HCT116 (cell line): ENCODE results near the gene EDEM1. TPM values are rescaled to one million over a fixed set of nuclear protein-coding genes. Genes with fewer than 3 reads are reported as not detected.

Experiments used
- ATAC-seq: fragments of 200-7000 bp; cut with Tn5 transposase; 2 replicates; pipeline ENCODE4 v1.9.1; 2020; ENCODE audit warnings: mild to moderate bottlenecking, moderate library complexity
- BruUV-seq: library from RNA; stranded (reverse); fragments of 400-500 nt; replicated peaks from 2 replicates; lab custom pipeline; 2021; lab: Mats Ljungman, UMichigan
- CTCF ChIA-PET: fragments of 300-600 bp; sonication (Branson Sonifier 250); formaldehyde crosslinking; loops from one replicate; lab custom pipeline; 2021; ENCODE audit warnings: antibody characterized with exemption; lab: Charles Lee
- POLR2A ChIA-PET: fragments of 300-600, 350-600 bp; sonication (Branson Sonifier 250); formaldehyde crosslinking; loops from one replicate; lab custom pipeline; 2021; ENCODE audit warnings: antibody characterized with exemption; lab: Charles Lee
- RAD21 ChIA-PET, 2 experiments: fragments of 300-600 bp; sonication (Branson Sonifier 250); formaldehyde crosslinking; loops; one replicate each; lab custom pipeline; 2023; ENCODE audit warnings: low total read pairs in 2 of 2; ENCODE audit not compliant: uncharacterized antibody in 2 of 2, unreplicated experiment in 2 of 2, low non-redundant PET in 1 of 2; lab: Charles Lee
- DNase-seq: peaks from one replicate; pipeline ENCODE4 v3.0.0-alpha.2; 2010; ENCODE audit warnings: low read depth, low spot score
- H2AFZ ChIP-seq: fragments of 200-600 bp; shearing (Covaris generic), sonication (generic); 2 replicates; pipeline ENCODE4 v1.6.1; 2017; ENCODE audit warnings: low read depth, mixed run types, mixed read lengths, antibody characterized with exemption, low read length; ENCODE audit not compliant: poor library complexity, severe bottlenecking
- H3K27ac ChIP-seq: 2 replicates; pipeline ENCODE4 v1.5.1; 2012; ENCODE audit warnings: low read depth, low read length
- H3K27me3 ChIP-seq: fragments of 200-600 bp; sonication (generic); 2 replicates; pipeline ENCODE4 v1.6.1; 2016; ENCODE audit warnings: mixed run types, low read length, mixed read lengths; ENCODE audit not compliant: insufficient read depth
- H3K36me3 ChIP-seq, 2 experiments: fragments of 200-500 bp in 1 of 2; fragments of 200-600 bp in 1 of 2; sonication (Bioruptor generic) in 1 of 2; sonication (generic) in 1 of 2; 2 replicates each; pipeline versions ENCODE4 v1.5.1 to v1.6.1; 2014 to 2016; ENCODE audit warnings: low read length in 2 of 2, inconsistent platforms in 1 of 2, mixed read lengths in 1 of 2, mixed run types in 1 of 2; ENCODE audit not compliant: insufficient read depth in 2 of 2, control insufficient read depth in 1 of 2
- H3K4me1 ChIP-seq, 2 experiments: fragments of 200-600 bp in 1 of 2; sonication (generic) in 1 of 2; 2 replicates each; pipeline versions ENCODE4 v1.5.1 to v1.6.1; 2012 to 2017; ENCODE audit warnings: low read length in 2 of 2, inconsistent platforms in 1 of 2, mild to moderate bottlenecking in 1 of 2, mixed read lengths in 1 of 2, mixed run types in 1 of 2, moderate library complexity in 1 of 2; ENCODE audit not compliant: insufficient read depth in 2 of 2, control insufficient read depth in 1 of 2
- H3K4me2 ChIP-seq: fragments of 200-600 bp; sonication (generic); 2 replicates; pipeline ENCODE4 v1.6.1; 2017; ENCODE audit warnings: mixed run types, low read length, mixed read lengths
- H3K4me3 ChIP-seq, 2 experiments: fragments of 200-600 bp in 1 of 2; sonication (generic) in 1 of 2; replicated peaks in 1 of 2; 2 replicates each; pipeline ENCODE4 v1.5.1; 2011 to 2016; ENCODE audit warnings: low read length in 2 of 2, control low read depth in 1 of 2, low read depth in 1 of 2, mild to moderate bottlenecking in 1 of 2, mixed read lengths in 1 of 2, mixed run types in 1 of 2
- H3K79me2 ChIP-seq: fragments of 200-600 bp; sonication (generic); 2 replicates; pipeline ENCODE4 v1.6.1; 2017; ENCODE audit warnings: mild to moderate bottlenecking, mixed run types, low read length, moderate library complexity, mixed read lengths; ENCODE audit not compliant: insufficient read depth
- H3K9ac ChIP-seq: fragments of 200-600 bp; sonication (generic); 2 replicates; pipeline ENCODE4 v1.6.1; 2016; ENCODE audit warnings: low read length, mixed read lengths
- H3K9me2 ChIP-seq: fragments of 200-600 bp; sonication (generic), shearing (Covaris generic); 2 replicates; pipeline ENCODE4 v1.6.1; 2017; ENCODE audit warnings: mixed run types, mild to moderate bottlenecking, moderate library complexity; ENCODE audit not compliant: insufficient read depth
- H3K9me3 ChIP-seq, 2 experiments: fragments of 200-500 bp in 1 of 2; fragments of 200-600 bp in 1 of 2; sonication (Bioruptor generic) in 1 of 2; sonication (generic) in 1 of 2; 2 replicates each; pipeline ENCODE4 v1.6.1; 2014 to 2017; ENCODE audit warnings: low read length in 2 of 2, mixed read lengths in 2 of 2, inconsistent platforms in 1 of 2, low read depth in 1 of 2, mild to moderate bottlenecking in 1 of 2, mixed run types in 1 of 2, moderate library complexity in 1 of 2; ENCODE audit not compliant: control insufficient read depth in 1 of 2, insufficient read depth in 1 of 2
- H4K20me1 ChIP-seq: fragments of 200-600 bp; sonication (generic), shearing (Covaris generic); 2 replicates; pipeline ENCODE4 v1.6.1; 2017; ENCODE audit warnings: mixed run types, mild to moderate bottlenecking, moderate library complexity; ENCODE audit not compliant: insufficient read depth
- CTCF ChIP-seq, 3 experiments: fragments of 200-600 bp in 1 of 3; sonication (generic) in 1 of 3; IDR thresholded peaks in 2 of 3; conservative IDR thresholded peaks in 1 of 3; 2 replicates each; pipeline ENCODE4 v1.5.1; 2012 to 2017; ENCODE audit warnings: low read depth in 2 of 3, low read length in 2 of 3, antibody characterized with exemption in 1 of 3, borderline replicate concordance in 1 of 3, control low read depth in 1 of 3, mild to moderate bottlenecking in 1 of 3, mixed read lengths in 1 of 3, mixed run types in 1 of 3, moderate library complexity in 1 of 3; ENCODE audit not compliant: insufficient read depth in 1 of 3
- JUND ChIP-seq: IDR thresholded peaks from 2 replicates; pipeline ENCODE4 v1.6.1; 2012
- YY1 ChIP-seq: IDR thresholded peaks from 2 replicates; pipeline ENCODE4 v1.6.1; 2011; ENCODE audit warnings: low read length, low read depth, moderate library complexity, mild to moderate bottlenecking; ENCODE audit not compliant: insufficient replicate concordance; ENCODE audit errors: extremely low read depth
- ZBTB33 ChIP-seq: IDR thresholded peaks from 2 replicates; pipeline ENCODE4 v1.6.1; 2011; ENCODE audit warnings: mild to moderate bottlenecking, low read length, moderate library complexity; ENCODE audit not compliant: insufficient replicate concordance; ENCODE audit errors: extremely low read depth
- ZFX ChIP-seq: fragments of 450-650 bp; IDR thresholded peaks from 2 replicates; pipeline ENCODE4 v1.6.1; 2017
- intact Hi-C: fragments of 100-400 bp; cut with micrococcal nuclease; formaldehyde crosslinking; loops from 2 replicates; pipeline ENCODE4 v1.10.0; 2022
- total RNA-seq: library from RNA; stranded (reverse); gene quantifications from one replicate; pipeline ENCODE4 v1.2.1, GENCODE V29; 2021; ENCODE audit not compliant: unreplicated experiment

Gene EDEM1
- total RNA-seq, 1 experiment from 2014 or later: 23.7 TPM

- TF ChIP-seq ZBTB33: no peak
- no peak for TF ChIP-seq YY1
- TF ChIP-seq ZFX: no peak
Observed at GRCh38 chr3:5153074-5153473, 34.4 kb upstream of the EDEM1 start (continued).

- RAD21 ChIA-PET: interaction anchor here in 1 of 2 experiments (0.7 kb wide), 1 partner anchor 667 kb away, joined by 3 read pairs; no protein-coding TSS in a partner anchor
- Histone ChIP-seq H3K9me2 (no peaks in the 10 kb centered on the region), H3K27me3 (no peaks in the 10 kb centered on the region), H3K79me2 (peaks cover 95% of the 10 kb centered on the region), H3K36me3 (no peaks in the 10 kb centered on the region), H3K9ac (no peak overlapping the region), H3K4me1 (peaks cover 5 to 7% of the 10 kb centered on the region in 2 experiments), H3K4me3 (no peak overlapping the region), H3K27ac (no peak overlapping the region), H3K9me3 (no peaks in the 10 kb centered on the region), H4K20me1 (peaks cover 11% of the 10 kb centered on the region), H2AFZ (no peak overlapping the region), H3K4me2 (no peak overlapping the region)
- BruUV-seq: no TSS peak
- no peak for DNase-seq
- CTCF ChIA-PET: no interaction called here
- no peak for ATAC-seq
- POLR2A ChIA-PET: no interaction called here
- intact Hi-C loops: no loop called here
- TF ChIP-seq JUND (no peak), CTCF (IDR thresholded peaks at IDR 0.05 in 2 of 3, conservative IDR thresholded peaks at IDR 0.05 in 1 of 3; ENCODE audit: borderline replicate concordance in 1 of 3, insufficient read depth in 1 of 3, low read depth in 2 of 3, low read length in 2 of 3) (no peak)
- TF ChIP-seq, all 23 proteins: peak for 0
Observed at GRCh38 chr3:5155241-5155640, 32.3 kb upstream of the EDEM1 start.
